GM23338 (cell line): ENCODE data around the gene SYT11. TPM values are rescaled to one million over a fixed set of nuclear protein-coding genes. Genes with fewer than 3 reads are reported as not detected.

ENCODE experiments used
- ATAC-seq: fragments of 200-7000 bp; cut with Tn5 transposase; 3 replicates; pipeline ENCODE4 v1.9.1; 2020
- DNase-seq: peaks from one replicate; pipeline ENCODE4 v3.0.0-alpha.2; 2015; ENCODE audit warnings: low spot score
- H2AFZ ChIP-seq: fragments of 200-600 bp; sonication (generic); 2 replicates; pipeline ENCODE4 v1.8.0; 2016; ENCODE audit warnings: antibody characterized with exemption, mild to moderate bottlenecking, moderate library complexity
- H3F3A ChIP-seq: fragments of 200-600 bp; sonication (generic); replicated peaks from 2 replicates; pipeline ENCODE4 v1.8.0; 2017; ENCODE audit warnings: antibody characterized with exemption, mixed run types, low read depth
- H3K27ac ChIP-seq: fragments of 200-600 bp; sonication (generic); 2 replicates; pipeline ENCODE4 v1.6.1; 2016; ENCODE audit warnings: low read depth
- H3K27me3 ChIP-seq: fragments of 200-600 bp; sonication (generic); 2 replicates; pipeline ENCODE4 v1.8.0; 2016; ENCODE audit warnings: mild to moderate bottlenecking, mixed run types, moderate library complexity; ENCODE audit not compliant: insufficient read depth
- H3K36me3 ChIP-seq: fragments of 200-600 bp; sonication (generic); 2 replicates; pipeline ENCODE4 v1.8.0; 2016; ENCODE audit warnings: mild to moderate bottlenecking; ENCODE audit not compliant: insufficient read depth
- H3K4me1 ChIP-seq: fragments of 200-600 bp; sonication (generic); 2 replicates; pipeline ENCODE4 v1.8.0; 2016; ENCODE audit warnings: mild to moderate bottlenecking, moderate library complexity; ENCODE audit not compliant: insufficient read depth
- H3K4me2 ChIP-seq: fragments of 200-600 bp; sonication (generic); 2 replicates; pipeline ENCODE4 v1.7.1; 2017; ENCODE audit warnings: mixed run types
- H3K4me3 ChIP-seq: fragments of 200-600 bp; sonication (generic); 2 replicates; pipeline ENCODE4 v1.6.1; 2016; ENCODE audit warnings: mixed run types
- H3K79me2 ChIP-seq: fragments of 200-600 bp; sonication (generic); replicated peaks from 2 replicates; pipeline ENCODE4 v1.8.0; 2017; ENCODE audit warnings: mild to moderate bottlenecking; ENCODE audit not compliant: insufficient read depth
- H3K9me2 ChIP-seq: fragments of 200-600 bp; sonication (generic); 2 replicates; pipeline ENCODE4 v1.8.0; 2017; ENCODE audit not compliant: insufficient read depth
- H4K20me1 ChIP-seq: fragments of 200-600 bp; sonication (generic); replicated peaks from 2 replicates; pipeline ENCODE4 v1.8.0; 2017; ENCODE audit warnings: mild to moderate bottlenecking; ENCODE audit not compliant: insufficient read depth
- H3K27ac Mint-ChIP-seq: 2 replicates; pipeline ENCODE4 v1.8.0; 2020; ENCODE audit warnings: inconsistent platforms, mild to moderate bottlenecking, moderate library complexity, mixed read lengths
- H3K27me3 Mint-ChIP-seq: 3 replicates; pipeline ENCODE4 v1.8.0; 2022; ENCODE audit warnings: low read depth, mild to moderate bottlenecking, moderate library complexity, mixed read lengths, inconsistent platforms; ENCODE audit not compliant: insufficient read depth, poor library complexity
- H3K36me3 Mint-ChIP-seq: 3 replicates; pipeline ENCODE4 v1.8.0; 2021; ENCODE audit warnings: low read depth, mild to moderate bottlenecking, inconsistent platforms, moderate library complexity, mixed read lengths
- H3K4me1 Mint-ChIP-seq: 3 replicates; pipeline ENCODE4 v1.8.0; 2020; ENCODE audit warnings: mild to moderate bottlenecking, inconsistent platforms, mixed read lengths
- H3K4me3 Mint-ChIP-seq: 3 replicates; pipeline ENCODE4 v1.8.0; 2021; ENCODE audit warnings: moderate library complexity, mild to moderate bottlenecking, inconsistent platforms, mixed read lengths
- H3K9me3 Mint-ChIP-seq: 3 replicates; pipeline ENCODE4 v1.8.0; 2020; ENCODE audit warnings: moderate library complexity, mild to moderate bottlenecking, inconsistent platforms, mixed read lengths
- CREB1 ChIP-seq: fragments of 250-450 bp; sonication (Bioruptor Pico); IDR thresholded peaks from 2 replicates; pipeline ENCODE4 v1.5.0; 2020; ENCODE audit warnings: low read depth, mild to moderate bottlenecking, moderate library complexity
- ETS1 ChIP-seq: IDR thresholded peaks from 2 replicates; pipeline ENCODE4 v1.6.1; 2016; ENCODE audit warnings: antibody characterized with exemption
- EZH2phosphoT487 ChIP-seq: fragments of 200-600 bp; sonication (generic); IDR thresholded peaks from one replicate; pipeline ENCODE4 v1.8.1; 2018; ENCODE audit warnings: antibody characterized with exemption; ENCODE audit not compliant: unreplicated experiment
- NANOG ChIP-seq: IDR thresholded peaks from 2 replicates; pipeline ENCODE4 v1.6.1; 2016; ENCODE audit warnings: antibody characterized with exemption, borderline replicate concordance
- POLR2AphosphoS5 ChIP-seq: IDR thresholded peaks from 2 replicates; pipeline ENCODE4 v1.6.1; 2016; ENCODE audit warnings: antibody characterized with exemption, low read depth
- REST ChIP-seq: IDR thresholded peaks from one replicate; pipeline ENCODE4 v1.6.1; 2018; ENCODE audit warnings: antibody characterized with exemption; ENCODE audit not compliant: unreplicated experiment
- STAT1 ChIP-seq: IDR thresholded peaks from one replicate; pipeline ENCODE4 v1.6.1; 2016; ENCODE audit warnings: antibody characterized with exemption; ENCODE audit not compliant: unreplicated experiment
- ZNF114 ChIP-seq: fragments of 250-450 bp; sonication (Bioruptor Pico); IDR thresholded peaks from 2 replicates; pipeline ENCODE4 v1.5.0; 2020; ENCODE audit warnings: mild to moderate bottlenecking, moderate library complexity
- ZNF462 ChIP-seq: fragments of 250-450 bp; sonication (Bioruptor Pico); IDR thresholded peaks from 2 replicates; pipeline ENCODE4 v1.5.0; 2020; ENCODE audit warnings: mild to moderate bottlenecking, moderate library complexity
- polyA plus RNA-seq: library from polyadenylated mRNA; unstranded; fragments of >200 nt; fragmentation: Nextera tagmentation; extraction: Ambion mirVana; gene quantifications from 2 replicates; pipeline ENCODE4 v1.2.1, GENCODE V29; 2016
- total RNA-seq: library from RNA; depleted of rRNA; stranded (reverse); fragments of >200 nt; shearing (Covaris generic); gene quantifications from 2 replicates; pipeline ENCODE4 v1.2.3, GENCODE V29; 2014

SYT11 gene
- total and polyA plus RNA-seq, 2 experiments from 2014 or later: 3.9 to 15.9 TPM

- TF ChIP-seq REST (no peak), ZNF114 (CRISPR knock-in tag) (no peak)
These were observed 12.0 kb downstream of the SYT11 start (continued) for GRCh38 chr1:155871390-155871789.

GRCh38 chr1:155872527-155872926 lies 13.2 kb downstream of the SYT11 start:
- DNase-seq (no peak), ATAC-seq (no peak)
- no peaks in the 10 kb centered on the region for H3F3A ChIP-seq
- no peak overlapping the region for H3K27ac Mint-ChIP-seq
- no peak overlapping the region for H3K4me2 ChIP-seq
- no peaks in the 10 kb centered on the region for H3K4me1 ChIP-seq
- no peaks in the 10 kb centered on the region; the same call in 2 of the 3 replicates for H3K36me3 Mint-ChIP-seq
- H3K9me3 Mint-ChIP-seq: no peaks in the 10 kb centered on the region; the same call in 2 of the 3 replicates
- H3K79me2 ChIP-seq: no peaks in the 10 kb centered on the region
- no peak overlapping the region for H3K4me3 ChIP-seq
- H3K4me1 Mint-ChIP-seq: no peaks in the 10 kb centered on the region
- H3K9me2 ChIP-seq: 0 out of 2 replicates have a peak, but pooled peaks cover 4% of the 10 kb centered on the region
- no peaks in the 10 kb centered on the region; the same call in 1 of the 2 replicates for H4K20me1 ChIP-seq
- H3K27me3 Mint-ChIP-seq: peaks cover 4% of the 10 kb centered on the region
- H3K36me3 ChIP-seq: no peaks in the 10 kb centered on the region
- no peaks in the 10 kb centered on the region for H3K27me3 ChIP-seq
- no peak overlapping the region for H2AFZ ChIP-seq
- H3K4me3 Mint-ChIP-seq: no peak overlapping the region
- H3K27ac ChIP-seq: 0 out of 2 replicates have a peak overlapping the region, but pooled peaks have one; percentile 14
- TF ChIP-seq REST (no peak), EZH2phosphoT487 (no peak), ETS1 (no peak), POLR2AphosphoS5 (no peak), ZNF462 (no peak), NANOG (no peak), CREB1 (no peak), STAT1 (no peak)
